SK-N-SH (cell line): Measurements from ENCODE around the gene TIGD7. TPM values are rescaled to one million over a fixed set of nuclear protein-coding genes. Genes with fewer than 3 reads are reported as not detected.

Source experiments
- CTCF ChIA-PET: fragments of 300-600, 350-600 bp; formaldehyde crosslinking; extraction: SDS; loops from one replicate; lab custom pipeline; 2021; lab: Yijun Ruan, JAX
- POLR2A ChIA-PET: fragments of 350-600 bp; sonication (Branson Sonifier 250); formaldehyde crosslinking; extraction: SDS; loops from one replicate; lab custom pipeline; 2020; ENCODE audit warnings: antibody characterized with exemption, inconsistent platforms; lab: Yijun Ruan, JAX
- DNase-seq: peaks from one replicate; pipeline ENCODE4 v3.0.0; 2012
- H2AFZ ChIP-seq: fragments of 200-600 bp; sonication (generic); 2 replicates; pipeline ENCODE4 v1.8.1; 2016; ENCODE audit warnings: antibody characterized with exemption, mild to moderate bottlenecking, low read depth
- H3F3A ChIP-seq: fragments of 200-600 bp; sonication (generic); replicated peaks from 2 replicates; pipeline ENCODE3; 2016; ENCODE audit warnings: antibody characterized with exemption, mild to moderate bottlenecking; ENCODE audit not compliant: insufficient read depth
- H3K27ac ChIP-seq, 2 experiments: fragments of 200-500 bp in 1 of 2; fragments of 200-600 bp in 1 of 2; sonication (Bioruptor generic) in 1 of 2; sonication (generic), shearing (Covaris generic) in 1 of 2; 2 replicates each; pipeline versions ENCODE4 v1.5.1 to v1.6.1; 2014 to 2016; ENCODE audit warnings: low read depth in 2 of 2, inconsistent platforms in 1 of 2, low read length in 1 of 2, mild to moderate bottlenecking in 1 of 2, mixed read lengths in 1 of 2
- H3K27me3 ChIP-seq: fragments of 200-600 bp; sonication (generic), shearing (Covaris generic); 2 replicates; pipeline ENCODE4 v1.6.1; 2016; ENCODE audit warnings: mixed run types; ENCODE audit not compliant: insufficient read depth
- H3K36me3 ChIP-seq, 2 experiments: fragments of 200-500 bp in 1 of 2; fragments of 200-600 bp in 1 of 2; sonication (Bioruptor generic) in 1 of 2; sonication (generic) in 1 of 2; replicated peaks in 1 of 2; 2 replicates each; pipeline versions ENCODE3 to v1.5.1; 2014 to 2016; ENCODE audit warnings: low read length in 1 of 2, mild to moderate bottlenecking in 1 of 2; ENCODE audit not compliant: insufficient read depth in 2 of 2, control insufficient read depth in 1 of 2
- H3K4me1 ChIP-seq, 2 experiments: fragments of 200-500 bp in 1 of 2; fragments of 200-600 bp in 1 of 2; sonication (Bioruptor generic) in 1 of 2; sonication (generic), shearing (Covaris generic) in 1 of 2; 2 replicates each; pipeline versions ENCODE4 v1.5.1 to v1.6.1; 2014 to 2016; ENCODE audit warnings: low read depth in 1 of 2, low read length in 1 of 2, mixed run types in 1 of 2; ENCODE audit not compliant: insufficient read depth in 2 of 2, control insufficient read depth in 1 of 2
- H3K4me2 ChIP-seq: fragments of 200-600 bp; sonication (generic), shearing (Covaris generic); 2 replicates; pipeline ENCODE4 v1.6.1; 2017; ENCODE audit warnings: mixed run types
- H3K4me3 ChIP-seq, 2 experiments: fragments of 200-500 bp in 1 of 2; fragments of 200-600 bp in 1 of 2; sonication (Bioruptor generic) in 1 of 2; sonication (generic), shearing (Covaris generic) in 1 of 2; 2 replicates each; pipeline versions ENCODE4 v1.5.1 to v1.8.1; 2014 to 2016; ENCODE audit warnings: low read depth in 2 of 2, inconsistent platforms in 1 of 2, low read length in 1 of 2, mild to moderate bottlenecking in 1 of 2, mixed read lengths in 1 of 2, moderate library complexity in 1 of 2
- H3K79me2 ChIP-seq: fragments of 200-600 bp; sonication (generic); 2 replicates; pipeline ENCODE4 v1.8.1; 2017; ENCODE audit warnings: mild to moderate bottlenecking; ENCODE audit not compliant: insufficient read depth
- H3K9ac ChIP-seq: fragments of 200-600 bp; sonication (generic); 2 replicates; pipeline ENCODE4 v1.6.1; 2017; ENCODE audit warnings: mixed run types
- H3K9me2 ChIP-seq: fragments of 200-600 bp; sonication (generic); 2 replicates; pipeline ENCODE4 v1.6.1; 2017; ENCODE audit warnings: mixed run types
- H3K9me3 ChIP-seq: fragments of 200-600 bp; sonication (generic); 2 replicates; pipeline ENCODE4 v1.6.1; 2017; ENCODE audit warnings: mixed run types, mild to moderate bottlenecking, moderate library complexity
- H4K20me1 ChIP-seq: fragments of 200-600 bp; sonication (generic); 2 replicates; pipeline ENCODE4 v1.6.1; 2017; ENCODE audit warnings: mild to moderate bottlenecking, mixed run types; ENCODE audit not compliant: insufficient read depth
- EZH2phosphoT487 ChIP-seq: fragments of 200-600 bp; sonication (generic); IDR thresholded peaks from 2 replicates; pipeline ENCODE4 v1.6.1; 2017; ENCODE audit warnings: low read depth, mixed run types, mild to moderate bottlenecking, antibody characterized with exemption, moderate library complexity, borderline replicate concordance
- FOSL2 ChIP-seq: IDR thresholded peaks from 2 replicates; pipeline ENCODE4 v1.4.0; 2012; ENCODE audit warnings: low read depth, mild to moderate bottlenecking, moderate library complexity, borderline replicate concordance
- FOXM1 ChIP-seq: IDR thresholded peaks from 2 replicates; pipeline ENCODE4 v1.4.0; 2012; ENCODE audit warnings: low read depth, mild to moderate bottlenecking
- MXI1 ChIP-seq: IDR thresholded peaks from 2 replicates; pipeline ENCODE4 v1.6.1; 2012; ENCODE audit warnings: mild to moderate bottlenecking, low read depth, low read length, improper control_type of control experiment
- NFIC ChIP-seq: IDR thresholded peaks from 2 replicates; pipeline ENCODE4 v1.4.0; 2012; ENCODE audit warnings: borderline replicate concordance
- NRF1 ChIP-seq: IDR thresholded peaks from 2 replicates; pipeline ENCODE4 v1.6.1; 2012; ENCODE audit warnings: low read depth, mild to moderate bottlenecking, low read length
- RAD21 ChIP-seq: IDR thresholded peaks from 2 replicates; pipeline ENCODE4 v1.6.1; 2012; ENCODE audit warnings: mild to moderate bottlenecking, low read length
- SIN3A ChIP-seq: IDR thresholded peaks from 2 replicates; pipeline ENCODE4 v1.6.1; 2012; ENCODE audit warnings: low read depth, mild to moderate bottlenecking, low read length, moderate library complexity, borderline replicate concordance
- TCF12 ChIP-seq: IDR thresholded peaks from 2 replicates; pipeline ENCODE4 v1.4.0; 2012
- TEAD4 ChIP-seq: IDR thresholded peaks from 2 replicates; pipeline ENCODE4 v1.4.0; 2012; ENCODE audit warnings: mild to moderate bottlenecking, borderline replicate concordance; ENCODE audit not compliant: insufficient read depth
- WGBS: methylation state at CpG from one replicate; pipeline ENCODE4 v1.1.6; 2017; ENCODE audit warnings: low lambda C conversion rate; 5-methylcytosine and 5-hydroxymethylcytosine counted together
- polyA plus RNA-seq, 3 experiments: library from polyadenylated mRNA; depleted of rRNA; stranded (reverse); fragments of >200 nt; gene quantifications; 2 replicates each; pipeline ENCODE4 v1.2.3, GENCODE V29; 2012
- TF ChIP-seq, protein P1 (sequence below): IDR thresholded peaks from 2 replicates; pipeline ENCODE4 v1.4.0; 2012; ENCODE audit warnings: low read depth
- TF ChIP-seq, protein P2 (sequence below): IDR thresholded peaks from 2 replicates; pipeline ENCODE4; 2012
- TF ChIP-seq, protein P3 (sequence below): fragments of 150-350 bp; IDR thresholded peaks from 2 replicates; pipeline ENCODE4 v1.6.1; 2017; ENCODE audit warnings: antibody characterized with exemption, low read length, low read depth, borderline replicate concordance
- TF ChIP-seq, protein P4 (sequence below): IDR thresholded peaks from 2 replicates; pipeline ENCODE4 v1.4.0; 2012; ENCODE audit warnings: low read depth, borderline replicate concordance

Gene TIGD7
- polyA plus RNA-seq, 1 of the 3 experiments (the other 2 are of a cell fraction) = 1.2 TPM

DNA sequence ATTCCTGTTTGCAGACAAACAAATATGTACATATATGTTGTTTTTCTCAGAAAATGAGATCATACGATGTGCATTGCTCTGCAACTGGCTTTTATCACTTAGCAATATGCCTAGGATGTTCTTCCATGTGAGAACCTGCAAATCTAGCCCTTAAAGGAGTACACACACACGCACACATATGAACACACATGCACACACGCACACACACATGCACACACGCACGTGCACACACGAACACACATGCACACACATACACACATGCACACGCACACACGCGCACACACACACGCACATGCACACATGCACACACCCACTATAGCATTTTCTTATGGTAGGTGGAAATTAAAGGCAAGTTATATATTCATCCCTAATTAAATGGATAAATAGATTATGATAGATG is 42.4 kb upstream of the TIGD7 start:
- H3K4me2 ChIP-seq = no peak overlapping the region
- H3K9me2 ChIP-seq = no peaks in the 10 kb centered on the region
- no peak overlapping the region for H2AFZ ChIP-seq
- ChIA-PET POLR2A (no interaction called here), CTCF (no interaction called here)
- H3K4me1 ChIP-seq = no peaks in the 10 kb centered on the region; a peak in 1 of 4 replicates
- H3F3A ChIP-seq = peaks cover 4% of the 10 kb centered on the region
- H3K9me3 ChIP-seq = no peaks in the 10 kb centered on the region
- no peaks in the 10 kb centered on the region for H3K79me2 ChIP-seq
- no peaks in the 10 kb centered on the region for H3K36me3 ChIP-seq
- no peaks in the 10 kb centered on the region for H4K20me1 ChIP-seq
- no peak for DNase-seq
- H3K4me3 ChIP-seq = no peak overlapping the region
- TF ChIP-seq NFIC (no peak), MXI1 (no peak), EZH2phosphoT487 (no peak), FOXM1 (no peak), NRF1 (no peak), FOSL2 (no peak)
- TF ChIP-seq, protein P1, sequence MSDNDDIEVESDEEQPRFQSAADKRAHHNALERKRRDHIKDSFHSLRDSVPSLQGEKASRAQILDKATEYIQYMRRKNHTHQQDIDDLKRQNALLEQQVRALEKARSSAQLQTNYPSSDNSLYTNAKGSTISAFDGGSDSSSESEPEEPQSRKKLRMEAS = no peak
- TF ChIP-seq, protein P2, sequence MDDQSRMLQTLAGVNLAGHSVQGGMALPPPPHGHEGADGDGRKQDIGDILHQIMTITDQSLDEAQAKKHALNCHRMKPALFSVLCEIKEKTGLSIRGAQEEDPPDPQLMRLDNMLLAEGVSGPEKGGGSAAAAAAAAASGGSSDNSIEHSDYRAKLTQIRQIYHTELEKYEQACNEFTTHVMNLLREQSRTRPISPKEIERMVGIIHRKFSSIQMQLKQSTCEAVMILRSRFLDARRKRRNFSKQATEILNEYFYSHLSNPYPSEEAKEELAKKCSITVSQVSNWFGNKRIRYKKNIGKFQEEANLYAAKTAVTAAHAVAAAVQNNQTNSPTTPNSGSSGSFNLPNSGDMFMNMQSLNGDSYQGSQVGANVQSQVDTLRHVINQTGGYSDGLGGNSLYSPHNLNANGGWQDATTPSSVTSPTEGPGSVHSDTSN = no peak
- H3K27ac ChIP-seq = no peak overlapping the region
- peaks cover 30% of the 10 kb centered on the region for H3K27me3 ChIP-seq
- H3K9ac ChIP-seq = no peak overlapping the region
- WGBS = 11% methylated on average over 10 of the region's 10 CpGs

DNA sequence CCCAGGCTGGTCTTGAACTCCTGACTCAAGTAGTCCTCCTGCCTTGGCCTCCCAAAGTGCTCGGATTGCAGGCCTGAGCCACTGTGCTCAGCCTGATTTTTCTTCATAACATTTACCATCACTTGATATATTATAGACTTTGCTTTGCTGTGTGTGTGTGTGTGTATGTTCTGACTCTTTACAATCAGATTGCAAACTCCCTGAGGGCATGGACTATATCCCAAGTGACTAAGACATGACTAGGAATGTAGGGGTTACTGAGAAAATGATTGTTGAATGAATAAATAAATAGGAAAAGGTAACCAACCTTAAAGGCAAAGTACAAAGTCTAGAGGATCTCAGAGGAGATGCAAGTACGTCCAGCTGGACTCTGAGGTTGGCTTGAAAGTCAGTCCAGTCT is 40.8 kb upstream of the TIGD7 start:
- Histone ChIP-seq H3K4me2 (no peak overlapping the region), H3K9ac (no peak overlapping the region), H4K20me1 (no peaks in the 10 kb centered on the region), H3K79me2 (no peaks in the 10 kb centered on the region), H3K4me3 (no peak overlapping the region), H2AFZ (no peak overlapping the region), H3K4me1 (no peaks in the 10 kb centered on the region; a peak in 1 of 4 replicates), H3F3A (no peaks in the 10 kb centered on the region), H3K27ac (no peak overlapping the region), H3K27me3 (peaks cover 36% of the 10 kb centered on the region), H3K9me3 (no peaks in the 10 kb centered on the region), H3K36me3 (no peaks in the 10 kb centered on the region), H3K9me2 (no peaks in the 10 kb centered on the region; the same call in 1 of the 2 replicates)
- DNase-seq = no peak
- WGBS = 2% methylated on average over 2 of the region's 2 CpGs
- POLR2A ChIA-PET = no interaction called here
- TF ChIP-seq, protein P1 = no peak
- TF ChIP-seq TEAD4 (no peak), RAD21 (no peak), TCF12 (no peak), NRF1 (no peak), SIN3A (no peak)
- TF ChIP-seq, protein P3, sequence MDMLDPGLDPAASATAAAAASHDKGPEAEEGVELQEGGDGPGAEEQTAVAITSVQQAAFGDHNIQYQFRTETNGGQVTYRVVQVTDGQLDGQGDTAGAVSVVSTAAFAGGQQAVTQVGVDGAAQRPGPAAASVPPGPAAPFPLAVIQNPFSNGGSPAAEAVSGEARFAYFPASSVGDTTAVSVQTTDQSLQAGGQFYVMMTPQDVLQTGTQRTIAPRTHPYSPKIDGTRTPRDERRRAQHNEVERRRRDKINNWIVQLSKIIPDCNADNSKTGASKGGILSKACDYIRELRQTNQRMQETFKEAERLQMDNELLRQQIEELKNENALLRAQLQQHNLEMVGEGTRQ = no peak
- TF ChIP-seq, protein P4, sequence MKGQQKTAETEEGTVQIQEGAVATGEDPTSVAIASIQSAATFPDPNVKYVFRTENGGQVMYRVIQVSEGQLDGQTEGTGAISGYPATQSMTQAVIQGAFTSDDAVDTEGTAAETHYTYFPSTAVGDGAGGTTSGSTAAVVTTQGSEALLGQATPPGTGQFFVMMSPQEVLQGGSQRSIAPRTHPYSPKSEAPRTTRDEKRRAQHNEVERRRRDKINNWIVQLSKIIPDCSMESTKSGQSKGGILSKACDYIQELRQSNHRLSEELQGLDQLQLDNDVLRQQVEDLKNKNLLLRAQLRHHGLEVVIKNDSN = no peak
- CTCF ChIA-PET = no interaction called here
